IMR-90 (cell line): ENCODE data around the gene STAC3. TPM values are rescaled to one million over a fixed set of nuclear protein-coding genes. Genes with fewer than 3 reads are reported as not detected.

Experiments
- ATAC-seq: fragments of 200-7000 bp; cut with Tn5 transposase; 2 replicates; pipeline ENCODE4 v1.9.1; 2020; ENCODE audit warnings: low read depth, mild to moderate bottlenecking, moderate library complexity
- BruUV-seq: library from RNA; stranded (reverse); fragments of 400-500 nt; replicated peaks from 2 replicates; lab custom pipeline; 2021; lab: Mats Ljungman, UMichigan
- CTCF ChIA-PET: fragments of 300-600 bp; formaldehyde crosslinking; extraction: SDS; loops from one replicate; lab custom pipeline; 2021; ENCODE audit warnings: antibody characterized with exemption; lab: Yijun Ruan, JAX
- POLR2A ChIA-PET: fragments of 300-600 bp; sonication (Branson Sonifier 250); formaldehyde crosslinking; loops from one replicate; lab custom pipeline; 2022; ENCODE audit warnings: antibody characterized with exemption; ENCODE audit not compliant: unreplicated experiment; lab: Charles Lee
- DNase-seq: peaks from one replicate; pipeline ENCODE4 v3.0.0; 2013
- H2AFZ ChIP-seq: replicated peaks from 2 replicates; pipeline ENCODE3; 2013; ENCODE audit warnings: low read length, mild to moderate bottlenecking; ENCODE audit not compliant: poor library complexity
- H2AK5ac ChIP-seq: 2 replicates; pipeline ENCODE4 v1.6.1; 2013; ENCODE audit warnings: low read depth, low read length, inconsistent platforms
- H2AK9ac ChIP-seq: replicated peaks from 2 replicates; pipeline ENCODE3; 2013; ENCODE audit warnings: mild to moderate bottlenecking, low read depth, low read length, moderate library complexity; ENCODE audit not compliant: poor library complexity
- H2BK120ac ChIP-seq: 2 replicates; pipeline ENCODE4 v1.6.1; 2013; ENCODE audit warnings: low read depth, low read length, inconsistent platforms
- H2BK15ac ChIP-seq: 3 replicates; pipeline ENCODE4 v1.6.1; 2013; ENCODE audit warnings: low read depth, low read length, inconsistent platforms
- H2BK20ac ChIP-seq: 2 replicates; pipeline ENCODE4 v1.6.1; 2013; ENCODE audit warnings: low read depth, mild to moderate bottlenecking, inconsistent platforms, low read length, moderate library complexity
- H2BK5ac ChIP-seq: 2 replicates; pipeline ENCODE4 v1.6.1; 2013; ENCODE audit warnings: mild to moderate bottlenecking, low read depth, low read length, inconsistent platforms; ENCODE audit not compliant: poor library complexity, severe bottlenecking
- H3K14ac ChIP-seq: replicated peaks from 2 replicates; pipeline ENCODE4 v1.6.1; 2013; ENCODE audit warnings: low read depth, low read length, inconsistent platforms
- H3K18ac ChIP-seq: 2 replicates; pipeline ENCODE4 v1.6.1; 2013; ENCODE audit warnings: low read depth, low read length, control low read depth
- H3K23ac ChIP-seq: 2 replicates; pipeline ENCODE4 v1.6.1; 2013; ENCODE audit warnings: low read depth, low read length, inconsistent platforms
- H3K27ac ChIP-seq: 2 replicates; pipeline ENCODE4 v1.5.1; 2013; ENCODE audit warnings: mild to moderate bottlenecking, control low read depth, low read length; ENCODE audit not compliant: insufficient read depth
- H3K27me3 ChIP-seq: 2 replicates; pipeline ENCODE4 v1.6.1; 2013; ENCODE audit warnings: low read length; ENCODE audit not compliant: control insufficient read depth, insufficient read depth
- H3K36me3 ChIP-seq: 2 replicates; pipeline ENCODE4 v1.6.1; 2013; ENCODE audit warnings: low read length, mixed read lengths; ENCODE audit not compliant: control insufficient read depth, insufficient read depth
- H3K4ac ChIP-seq: 2 replicates; pipeline ENCODE4 v1.6.1; 2013; ENCODE audit warnings: low read depth, low read length, inconsistent platforms
- H3K4me1 ChIP-seq: 2 replicates; pipeline ENCODE4 v1.6.1; 2013; ENCODE audit warnings: low read length, mixed read lengths; ENCODE audit not compliant: control insufficient read depth, insufficient read depth
- H3K4me2 ChIP-seq: 2 replicates; pipeline ENCODE4 v1.6.1; 2013; ENCODE audit warnings: low read depth, mild to moderate bottlenecking, control low read depth, low read length, moderate library complexity
- H3K4me3 ChIP-seq: 2 replicates; pipeline ENCODE4 v1.5.1; 2013; ENCODE audit warnings: low read depth, mild to moderate bottlenecking, control low read depth, low read length, moderate library complexity; ENCODE audit not compliant: insufficient read depth
- H3K56ac ChIP-seq: 2 replicates; pipeline ENCODE4 v1.6.1; 2013; ENCODE audit warnings: low read length, inconsistent platforms; ENCODE audit not compliant: insufficient read depth; ENCODE audit errors: extremely low read depth
- H3K79me1 ChIP-seq, 2 experiments: 2 replicates each; pipeline ENCODE4 v1.6.1; 2013; ENCODE audit warnings: low read length in 2 of 2, inconsistent platforms in 1 of 2, low read depth in 1 of 2
- H3K9ac ChIP-seq: 2 replicates; pipeline ENCODE4 v1.6.1; 2013; ENCODE audit warnings: low read depth, low read length, control low read depth
- H3K9me1 ChIP-seq: 2 replicates; pipeline ENCODE4 v1.6.1; 2013; ENCODE audit warnings: low read length, inconsistent platforms; ENCODE audit not compliant: insufficient read depth
- H3K9me3 ChIP-seq: 2 replicates; pipeline ENCODE4 v1.6.1; 2013; ENCODE audit warnings: low read length; ENCODE audit not compliant: control insufficient read depth, insufficient read depth
- H4K20me1 ChIP-seq: 2 replicates; pipeline ENCODE4 v1.6.1; 2013; ENCODE audit warnings: low read length, inconsistent platforms; ENCODE audit not compliant: insufficient read depth
- H4K5ac ChIP-seq: 2 replicates; pipeline ENCODE4 v1.6.1; 2013; ENCODE audit warnings: mild to moderate bottlenecking, low read depth, low read length, control low read depth
- H4K8ac ChIP-seq, 2 experiments: 2 replicates each; pipeline ENCODE4 v1.6.1; 2013; ENCODE audit warnings: low read depth in 2 of 2, low read length in 2 of 2, control low read depth in 1 of 2, inconsistent platforms in 1 of 2
- H4K91ac ChIP-seq: 2 replicates; pipeline ENCODE4 v1.6.1; 2013; ENCODE audit warnings: low read depth, low read length, inconsistent platforms; ENCODE audit not compliant: insufficient read depth
- FOS ChIP-seq: fragments of 150-350 bp; IDR thresholded peaks from 2 replicates; pipeline ENCODE4 v1.6.1; 2016; ENCODE audit warnings: low read depth, low read length
- MAFK ChIP-seq: IDR thresholded peaks from 2 replicates; pipeline ENCODE4 v1.6.1; 2012; ENCODE audit warnings: low read depth, low read length, improper control_type of control experiment
- NFE2L2 ChIP-seq: fragments of 150-350 bp; IDR thresholded peaks from 2 replicates; pipeline ENCODE4 v1.6.1; 2016; ENCODE audit warnings: low read depth, mild to moderate bottlenecking, low read length
- RCOR1 ChIP-seq: IDR thresholded peaks from 2 replicates; pipeline ENCODE4 v1.6.1; 2012; ENCODE audit warnings: mild to moderate bottlenecking, low read length, improper control_type of control experiment; ENCODE audit not compliant: insufficient replicate concordance
- SMC3 ChIP-seq: fragments of 150-350 bp; IDR thresholded peaks from 2 replicates; pipeline ENCODE4 v1.6.1; 2016; ENCODE audit warnings: low read depth, mild to moderate bottlenecking, antibody characterized with exemption, low read length, moderate library complexity
- WGBS, 2 experiments: methylation state at CpG; one replicate each; pipeline versions ENCODE4 v1.1.5 to v1.1.7; 2013; ENCODE audit warnings: missing lambda C conversion rate in 2 of 2; ENCODE audit not compliant: insufficient read length in 1 of 2; ENCODE audit errors: extremely low coverage in 2 of 2; 5-methylcytosine and 5-hydroxymethylcytosine counted together
- dilution Hi-C: fragments of 300-500 bp; cut with HindIII; formaldehyde crosslinking; loops from one replicate; pipeline ENCODE4 v1.14.3; 2018; ENCODE audit warnings: low sequenced_read_pairs; ENCODE audit not compliant: unreplicated experiment
- in situ Hi-C: fragments of 300-500 bp; cut with MboI; formaldehyde crosslinking; loops from 3 replicates; pipeline ENCODE4 v1.14.3; 2019; ENCODE audit warnings: low sequenced_read_pairs, inconsistent platforms, mixed read lengths
- intact Hi-C: fragments of 100-400 bp; cut with micrococcal nuclease; formaldehyde crosslinking; loops from 2 replicates; pipeline ENCODE4 v1.10.0; 2022
- polyA plus RNA-seq, 3 experiments: library from polyadenylated mRNA; depleted of rRNA; stranded (reverse); fragments of >200 nt; gene quantifications; 2 replicates each; pipeline ENCODE4 v1.2.3, GENCODE V29; 2012; ENCODE audit warnings: low replicate concordance in 1 of 3
- total RNA-seq: library from RNA; depleted of rRNA; stranded (reverse); fragments of >200 nt; gene quantifications from 2 replicates; pipeline ENCODE4 v1.2.3, GENCODE V29; 2012
- TF ChIP-seq, protein P1 (sequence below): fragments of 150-350 bp; IDR thresholded peaks from 2 replicates; pipeline ENCODE4 v1.6.1; 2016; ENCODE audit warnings: low read depth, mild to moderate bottlenecking, low read length, moderate library complexity, borderline replicate concordance

STAC3 gene
- total and polyA plus RNA-seq, 2 of the 4 experiments (the other 2 are of a cell fraction): 0.18 to 0.67 TPM

- Histone ChIP-seq H3K56ac (no peak overlapping the region), H3K18ac (no peak overlapping the region), H3K4me3 (no peak overlapping the region), H4K8ac (no peak overlapping the region), H2AK5ac (no peak overlapping the region), H3K14ac (no peak overlapping the region), H4K5ac (no peak overlapping the region), H3K36me3 (peaks cover 96% of the 10 kb centered on the region), H3K23ac (no peak overlapping the region), H3K9me1 (no peaks in the 10 kb centered on the region), H2BK5ac (no peak overlapping the region), H4K91ac (no peak overlapping the region), H3K4me2 (no peak overlapping the region), H3K27ac (no peak overlapping the region), H3K79me1 (peaks cover 4 to 11% of the 10 kb centered on the region in 2 experiments; a peak in 2 of 4 replicates), H2AK9ac (no peak overlapping the region), H3K27me3 (no peaks in the 10 kb centered on the region), H3K9me3 (no peaks in the 10 kb centered on the region), H2BK15ac (no peak overlapping the region), H2BK20ac (no peak overlapping the region), H3K4ac (no peak overlapping the region), H3K4me1 (no peaks in the 10 kb centered on the region), H4K20me1 (peaks cover 8% of the 10 kb centered on the region), H3K9ac (no peak overlapping the region), H2BK120ac (no peak overlapping the region), H2AFZ (no peak overlapping the region)
- TF ChIP-seq MAFK (no peak), FOS (no peak), NFE2L2 (no peak), SMC3 (no peak), RCOR1 (no peak)
- TF ChIP-seq, protein P1, sequence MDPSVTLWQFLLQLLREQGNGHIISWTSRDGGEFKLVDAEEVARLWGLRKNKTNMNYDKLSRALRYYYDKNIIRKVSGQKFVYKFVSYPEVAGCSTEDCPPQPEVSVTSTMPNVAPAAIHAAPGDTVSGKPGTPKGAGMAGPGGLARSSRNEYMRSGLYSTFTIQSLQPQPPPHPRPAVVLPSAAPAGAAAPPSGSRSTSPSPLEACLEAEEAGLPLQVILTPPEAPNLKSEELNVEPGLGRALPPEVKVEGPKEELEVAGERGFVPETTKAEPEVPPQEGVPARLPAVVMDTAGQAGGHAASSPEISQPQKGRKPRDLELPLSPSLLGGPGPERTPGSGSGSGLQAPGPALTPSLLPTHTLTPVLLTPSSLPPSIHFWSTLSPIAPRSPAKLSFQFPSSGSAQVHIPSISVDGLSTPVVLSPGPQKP: no peak
- DNase-seq (no peak), ATAC-seq (no peak)
- intact Hi-C loops: no loop called here
- WGBS, 2 experiments: 85% methylated on average over 5 of the region's 19 CpGs; no CpG with 5 or more reads in 1 of the 2 experiments
- POLR2A ChIA-PET: no interaction called here
- BruUV-seq: no TSS peak
- CTCF ChIA-PET: no interaction called here
- dilution Hi-C loops: no loop called here
- in situ Hi-C loops: no loop called here
Observed at GRCh38 chr12:57202321-57202720, 48.7 kb downstream of the STAC3 start.
